ENCODE data around the gene GLRB. TPM values are rescaled to one million over a fixed set of nuclear protein-coding genes. Genes with fewer than 3 reads are reported as not detected.
"Not testable (repeated sequence)": the region's sequence is repeated elsewhere in the genome, so short reads cannot be mapped to it uniquely, and the experiment has no call there.

GLRB gene
- 0.81 and 3.9 TPM in 2 replicates for total RNA-seq (2014; rRNA removed; shearing (Covaris generic); ENCODE audit: low replicate concordance)

DNA sequence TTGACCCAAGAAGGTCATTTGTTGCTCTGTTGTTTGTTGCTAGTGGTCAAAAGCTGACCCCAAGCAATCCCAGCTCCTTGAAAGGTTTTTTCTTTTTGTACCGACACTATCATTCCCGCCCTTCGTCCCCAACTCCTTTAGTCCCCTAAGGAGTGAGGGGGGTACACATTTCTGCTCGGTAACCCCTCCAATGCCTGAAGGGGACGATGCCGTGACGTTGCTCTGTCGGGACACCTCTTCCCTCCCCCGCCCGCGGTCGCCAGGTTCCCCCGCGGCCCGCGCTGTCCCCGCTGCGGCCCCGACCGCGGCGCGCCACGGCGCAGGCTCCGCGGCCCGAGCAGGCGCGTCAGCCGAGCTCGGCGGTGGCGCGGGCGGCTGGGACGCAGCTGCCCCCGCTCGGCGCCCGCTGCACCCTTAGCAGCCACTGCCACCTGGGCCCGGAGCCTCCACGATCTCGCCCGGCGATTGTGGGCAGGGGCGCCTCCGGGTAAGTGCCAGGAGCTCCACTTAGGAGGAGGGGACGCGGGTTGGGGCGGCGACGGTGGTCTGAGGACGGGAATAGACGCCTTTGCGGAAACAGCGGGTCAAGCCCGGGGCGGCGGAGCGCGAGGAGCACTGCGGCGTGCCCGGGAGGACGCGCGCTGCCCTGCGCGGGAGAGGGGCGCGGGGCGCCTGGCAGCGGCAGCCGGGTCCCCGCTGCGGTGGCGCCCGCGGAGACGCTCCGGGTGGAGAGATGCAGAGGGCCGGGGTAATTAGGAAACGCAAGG lies at the start of gene GLRB:
TSS of gene GLRB (plus strand) at position 340 of the 767 bp plus-strand sequence. CDS start 1,875 bp downstream, outside the sequence.
- DNase-seq: peak; percentile 72
- no peaks in the 10 kb centered on the region for H3K9me3 ChIP-seq
- peaks cover 57% of the 10 kb centered on the region for H3K27me3 ChIP-seq
- no peaks in the 10 kb centered on the region for H3K36me3 ChIP-seq
- peak within 1 kb of the TSS; percentile 43 for H3K4me3 ChIP-seq

- Histone ChIP-seq H3K9me3 (no peaks in the 10 kb centered on the region; the same call in 1 of the 2 replicates), H3K27me3 (peaks cover 19% of the 10 kb centered on the region)
- no peak for DNase-seq
These were observed 40.5 kb upstream of the GLRB start for GRCh38 chr4:157035471-157035870.

GRCh38 chr4:157040405-157040804 lies 35.5 kb upstream of the GLRB start:
- H3K36me3 ChIP-seq: no peaks in the 10 kb centered on the region
- H3K27me3 ChIP-seq: peaks cover 55% of the 10 kb centered on the region
- H3K9me3 ChIP-seq: no peaks in the 10 kb centered on the region
- no peak for DNase-seq
- no peak overlapping the region for H3K4me3 ChIP-seq

More at GRCh38 chr4:157035471-157035870, 40.5 kb upstream of the GLRB start:
- Histone ChIP-seq H3K4me3 (no peak overlapping the region), H3K36me3 (no peaks in the 10 kb centered on the region)

- peaks cover 57% of the 10 kb centered on the region for H3K27me3 ChIP-seq
- no peak for DNase-seq
- H3K4me3 ChIP-seq: no peak overlapping the region
- no peaks in the 10 kb centered on the region for H3K9me3 ChIP-seq
- H3K36me3 ChIP-seq: no peaks in the 10 kb centered on the region
These were observed 32.8 kb upstream of the GLRB start for GRCh38 chr4:157043131-157043530.

- no peaks in the 10 kb centered on the region for H3K9me3 ChIP-seq
These were observed 30.3 kb upstream of the GLRB start for GRCh38 chr4:157045507-157046127.

GRCh38 chr4:157048248-157048647 lies 27.7 kb upstream of the GLRB start:
- Histone ChIP-seq H3K27me3 (peaks cover 21% of the 10 kb centered on the region), H3K36me3 (no peaks in the 10 kb centered on the region), H3K4me3 (no peak overlapping the region), H3K9me3 (no peaks in the 10 kb centered on the region)
- DNase-seq: peak; percentile 60

More at GRCh38 chr4:157045507-157046127, 30.3 kb upstream of the GLRB start:
- peaks cover 43% of the 10 kb centered on the region for H3K27me3 ChIP-seq
- H3K4me3 ChIP-seq: no peak overlapping the region
- DNase-seq: peak; percentile 61
- no peaks in the 10 kb centered on the region for H3K36me3 ChIP-seq

- no peak for DNase-seq
- no peaks in the 10 kb centered on the region for H3K9me3 ChIP-seq
- H3K36me3 ChIP-seq: no peaks in the 10 kb centered on the region
- no peak overlapping the region for H3K4me3 ChIP-seq
- peaks cover 3% of the 10 kb centered on the region for H3K27me3 ChIP-seq
These were observed 25.4 kb upstream of the GLRB start for GRCh38 chr4:157050561-157050960.

DNA sequence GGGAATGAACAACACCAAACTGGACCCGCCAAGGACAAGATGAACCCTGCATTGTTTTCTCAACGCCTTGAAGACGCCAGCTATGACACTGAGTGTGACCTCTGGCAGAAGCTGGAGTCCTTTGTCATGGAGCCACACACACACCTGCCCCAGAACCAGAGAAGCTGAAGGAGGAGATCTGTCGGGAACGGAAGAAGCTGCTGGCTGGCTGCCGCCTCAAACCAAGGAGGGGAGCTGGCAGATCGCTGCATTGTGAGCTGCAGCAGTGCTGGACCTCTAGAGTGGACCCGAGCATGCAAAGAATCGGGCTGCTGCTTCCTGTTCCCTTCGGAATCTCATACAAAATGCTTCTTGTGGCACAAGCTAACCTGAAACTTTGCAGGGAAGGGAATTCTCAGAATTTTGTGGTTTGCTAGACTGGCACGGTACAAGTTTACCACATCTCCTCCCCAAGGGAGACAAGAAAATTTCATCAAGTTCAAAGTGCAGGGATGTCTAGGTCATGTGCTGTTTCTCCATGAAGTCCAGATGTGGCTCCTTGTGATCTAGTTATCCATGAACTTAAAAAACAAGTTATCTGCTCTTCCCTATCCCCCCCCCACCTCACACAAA lies 23.4 kb upstream of the GLRB start:
- no peaks in the 10 kb centered on the region for H3K9me3 ChIP-seq
- no peaks in the 10 kb centered on the region for H3K36me3 ChIP-seq
- DNase-seq: peak; percentile 57
- H3K4me3 ChIP-seq: no peak overlapping the region
- H3K27me3 ChIP-seq: no peaks in the 10 kb centered on the region

GRCh38 chr4:157057218-157057617 lies 18.7 kb upstream of the GLRB start:
- DNase-seq: no peak
- H3K9me3 ChIP-seq: no peaks in the 10 kb centered on the region
- H3K36me3 ChIP-seq: no peaks in the 10 kb centered on the region
- no peaks in the 10 kb centered on the region; the same call in 1 of the 2 replicates for H3K27me3 ChIP-seq
- no peak overlapping the region for H3K4me3 ChIP-seq

DNA sequence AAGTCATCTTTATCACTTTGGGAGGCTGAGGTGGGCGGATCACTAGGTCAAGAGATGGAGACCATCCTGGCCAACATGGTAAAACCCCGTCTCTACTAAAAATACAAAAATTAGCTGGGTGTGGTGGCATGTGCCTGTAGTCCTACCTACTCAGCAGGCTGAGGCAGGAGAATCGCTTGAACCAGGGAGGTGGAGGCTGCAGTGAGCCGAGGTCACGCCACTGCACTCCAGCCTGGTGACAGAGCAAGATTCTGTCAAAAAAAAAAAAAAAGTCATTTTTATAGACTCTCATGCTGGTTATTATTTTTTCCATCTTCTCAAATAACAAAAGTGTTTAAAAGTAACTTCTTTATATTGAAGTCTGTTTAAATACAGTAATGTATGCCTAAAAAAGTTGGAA lies 17.1 kb upstream of the GLRB start:
- DNase-seq, H3K36me3 ChIP-seq, H3K9me3 ChIP-seq, H3K4me3 ChIP-seq, H3K27me3 ChIP-seq: not testable (repeated sequence)

DNA sequence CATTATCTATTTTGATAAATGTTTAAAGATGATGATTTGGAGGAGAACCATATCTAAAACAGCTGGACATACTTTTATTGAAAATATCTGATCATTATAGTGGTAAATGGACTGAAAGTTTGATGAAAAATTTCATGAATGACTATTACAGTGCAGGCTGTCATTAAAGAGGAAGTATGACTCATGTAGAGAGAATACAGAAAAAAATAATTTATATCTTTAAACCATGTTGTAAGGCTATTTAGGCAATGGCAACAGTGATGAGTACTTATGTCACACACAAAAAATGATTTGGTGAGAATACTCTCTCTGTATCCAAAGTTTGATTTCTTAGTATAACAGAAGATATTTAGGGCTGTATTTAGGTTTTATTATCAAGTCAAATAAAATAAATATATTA lies 3.9 kb upstream of the GLRB start:
- no peaks in the 10 kb centered on the region for H3K36me3 ChIP-seq
- H3K27me3 ChIP-seq: peaks cover 30% of the 10 kb centered on the region
- H3K9me3 ChIP-seq: no peaks in the 10 kb centered on the region
- no peak for DNase-seq
- no peak overlapping the region for H3K4me3 ChIP-seq

DNA sequence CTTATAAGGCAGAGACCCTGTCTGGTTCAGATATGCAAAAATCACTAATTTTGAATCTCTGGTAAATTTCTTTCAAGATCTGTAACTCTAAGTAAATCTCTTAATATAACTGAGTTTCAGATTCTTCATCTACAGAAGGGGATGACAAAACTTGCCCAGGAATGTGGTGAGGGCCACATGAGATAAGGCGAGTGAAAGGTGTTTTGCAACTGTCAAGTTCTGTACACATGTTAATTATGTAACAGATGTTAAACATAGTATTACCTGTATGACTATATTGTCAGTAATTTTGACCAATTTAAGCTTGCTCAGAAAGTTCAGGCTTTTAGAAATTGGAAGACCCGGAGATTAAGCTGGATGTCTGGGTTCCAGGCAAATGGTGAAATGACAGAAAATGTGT lies 549 bp upstream of the GLRB start:
- Histone ChIP-seq H3K36me3 (no peaks in the 10 kb centered on the region), H3K27me3 (peaks cover 54% of the 10 kb centered on the region), H3K9me3 (no peaks in the 10 kb centered on the region), H3K4me3 (peak overlapping the region; percentile 43)
- DNase-seq: no peak

DNA sequence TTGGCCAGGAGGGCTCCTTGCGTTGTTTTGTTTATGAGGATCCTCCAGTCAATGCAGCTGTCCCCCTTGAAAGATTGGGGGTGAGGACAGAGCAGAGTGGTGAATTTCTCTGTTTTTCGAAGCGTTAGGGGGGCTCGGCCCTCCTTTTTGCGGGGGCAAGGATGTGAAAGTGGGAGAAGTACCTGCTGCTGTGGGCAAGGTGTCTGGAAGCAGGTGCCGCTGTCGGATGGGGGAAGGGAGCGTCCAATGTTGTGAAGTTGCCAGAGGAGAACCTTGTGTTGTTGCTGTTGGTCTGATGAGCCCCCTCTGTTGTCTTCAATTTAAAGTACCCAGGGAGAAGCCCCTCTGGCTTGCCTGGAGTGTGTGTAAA lies 613 bp downstream of the GLRB start:
- peak overlapping the region; percentile 43 for H3K4me3 ChIP-seq
- no peak for DNase-seq

DNA sequence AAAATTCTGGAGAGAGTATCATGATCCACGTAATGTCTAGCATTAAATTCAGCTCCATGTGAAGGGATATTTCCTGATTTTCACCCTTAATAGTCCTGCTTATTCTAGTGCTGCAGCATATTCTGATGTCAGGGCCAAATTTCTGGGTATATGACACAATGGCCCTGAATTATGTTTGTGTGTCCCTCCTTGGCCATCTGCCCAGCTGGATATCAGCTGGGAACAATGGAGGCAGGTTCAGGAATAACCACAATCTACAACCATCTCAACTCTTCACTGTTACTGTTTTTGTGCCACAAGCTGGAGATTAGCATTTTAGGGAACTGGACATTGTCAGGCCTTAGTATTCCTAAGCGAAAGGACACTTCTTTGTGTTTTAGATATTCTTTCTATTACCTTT lies 3.5 kb downstream of the GLRB start:
- Histone ChIP-seq H3K4me3 (no peak overlapping the region), H3K9me3 (no peaks in the 10 kb centered on the region), H3K27me3 (peaks cover 63% of the 10 kb centered on the region), H3K36me3 (no peaks in the 10 kb centered on the region)
- no peak for DNase-seq

More for the DNA sequence above, 613 bp downstream of the GLRB start:
- H3K27me3 ChIP-seq: peaks cover 59% of the 10 kb centered on the region
- H3K9me3 ChIP-seq: no peaks in the 10 kb centered on the region
- no peaks in the 10 kb centered on the region for H3K36me3 ChIP-seq

- Histone ChIP-seq H3K36me3 (no peaks in the 10 kb centered on the region), H3K27me3 (peaks cover 56% of the 10 kb centered on the region), H3K9me3 (no peaks in the 10 kb centered on the region), H3K4me3 (no peak overlapping the region)
- no peak for DNase-seq
These were observed 4.7 kb downstream of the GLRB start for GRCh38 chr4:157080605-157081004.

- Histone ChIP-seq H3K4me3 (no peak overlapping the region), H3K27me3 (peaks cover 3% of the 10 kb centered on the region; the same call in 1 of the 2 replicates), H3K36me3 (no peaks in the 10 kb centered on the region), H3K9me3 (no peaks in the 10 kb centered on the region)
- DNase-seq: no peak
These were observed 19.8 kb downstream of the GLRB start for GRCh38 chr4:157095716-157096115.

GRCh38 chr4:157096439-157096838 lies 20.5 kb downstream of the GLRB start:
- DNase-seq: peak; percentile 42

More at GRCh38 chr4:157096439-157096838, 20.5 kb downstream of the GLRB start:
- H3K4me3 ChIP-seq: no peak overlapping the region
- H3K36me3 ChIP-seq: no peaks in the 10 kb centered on the region
- no peaks in the 10 kb centered on the region for H3K27me3 ChIP-seq
- no peaks in the 10 kb centered on the region for H3K9me3 ChIP-seq
